Gastroesophageal sphincter (tissue), 4 donors: ENCODE results near the gene ARHGAP42. TPM values are rescaled to one million over a fixed set of nuclear protein-coding genes. Genes with fewer than 3 reads are reported as not detected.

Experiments used
- ATAC-seq: fragments of 150-250 bp; one replicate; pipeline ENCODE4 v1.9.1; 2016; ENCODE audit warnings: mild to moderate bottlenecking, moderate library complexity
- H3K27ac ChIP-seq, 4 donors: fragments of 200-600 bp; sonication (generic) in 3 of 4; 1 replicate in 3 of 4; 2 replicates in 1 of 4; pipeline ENCODE4 v1.5.1; 2016 to 2019
- H3K27me3 ChIP-seq: fragments of 200-600 bp; sonication (generic); one replicate; pipeline ENCODE4 v1.5.1; 2019
- H3K36me3 ChIP-seq, 2 donors: fragments of 200-600 bp; sonication (generic); one replicate each; pipeline ENCODE4 v1.5.1; 2019; ENCODE audit warnings: control low read depth in 1 of 2
- H3K4me1 ChIP-seq, 3 donors: fragments of 200-600 bp; sonication (generic); 1 replicate in 2 of 3; 2 replicates in 1 of 3; pipeline ENCODE4 v1.5.1; 2016 to 2019; ENCODE audit warnings: control low read depth in 2 of 3
- H3K4me3 ChIP-seq, 2 donors: fragments of 200-600 bp; sonication (generic); one replicate each; pipeline ENCODE4 v1.5.1; 2019; ENCODE audit warnings: mild to moderate bottlenecking in 1 of 2, moderate library complexity in 1 of 2
- H3K9me3 ChIP-seq, 3 donors: fragments of 200-600 bp; sonication (generic); one replicate each; pipeline ENCODE4 v1.5.1; 2017 to 2019; ENCODE audit warnings: control low read depth in 2 of 3
- EP300 ChIP-seq: sonication (generic); formaldehyde crosslinking; IDR thresholded peaks from one replicate; pipeline ENCODE4 v1.6.1; 2017; ENCODE audit warnings: antibody characterized with exemption, mild to moderate bottlenecking
- POLR2A ChIP-seq, 2 donors: fragments of 450-650 bp; IDR thresholded peaks; one replicate each; pipeline ENCODE4 v1.6.1; 2017; ENCODE audit warnings: antibody characterized with exemption in 2 of 2, mild to moderate bottlenecking in 2 of 2, moderate library complexity in 1 of 2
- POLR2AphosphoS5 ChIP-seq: sonication (generic); formaldehyde crosslinking; IDR thresholded peaks from one replicate; pipeline ENCODE4 v1.6.1; 2017; ENCODE audit warnings: antibody characterized with exemption
- WGBS, 2 donors: methylation state at CpG; one replicate each; pipeline ENCODE4 v1.1.5; 2018; ENCODE audit warnings: low coverage in 1 of 2; 5-methylcytosine and 5-hydroxymethylcytosine counted together
- total RNA-seq, 4 donors: library from RNA; depleted of rRNA; stranded (reverse); fragments of >200 nt; gene quantifications; one replicate each; pipeline ENCODE4 v1.1.0, GENCODE V29; 2016
- TF ChIP-seq, protein P1 (sequence below), 4 experiments: fragments of 200-600 bp in 2 of 4; fragments of 450-650 bp in 2 of 4; sonication (generic) in 1 of 4; IDR thresholded peaks; one replicate each; pipeline ENCODE4 v1.5.1; 2017 to 2019; ENCODE audit warnings: antibody characterized with exemption in 4 of 4, mild to moderate bottlenecking in 2 of 4, moderate library complexity in 2 of 4

ARHGAP42 gene
- total RNA-seq, 4 donors from 2014 or later: 6.3 to 29.1 (median 9.9) TPM

DNA sequence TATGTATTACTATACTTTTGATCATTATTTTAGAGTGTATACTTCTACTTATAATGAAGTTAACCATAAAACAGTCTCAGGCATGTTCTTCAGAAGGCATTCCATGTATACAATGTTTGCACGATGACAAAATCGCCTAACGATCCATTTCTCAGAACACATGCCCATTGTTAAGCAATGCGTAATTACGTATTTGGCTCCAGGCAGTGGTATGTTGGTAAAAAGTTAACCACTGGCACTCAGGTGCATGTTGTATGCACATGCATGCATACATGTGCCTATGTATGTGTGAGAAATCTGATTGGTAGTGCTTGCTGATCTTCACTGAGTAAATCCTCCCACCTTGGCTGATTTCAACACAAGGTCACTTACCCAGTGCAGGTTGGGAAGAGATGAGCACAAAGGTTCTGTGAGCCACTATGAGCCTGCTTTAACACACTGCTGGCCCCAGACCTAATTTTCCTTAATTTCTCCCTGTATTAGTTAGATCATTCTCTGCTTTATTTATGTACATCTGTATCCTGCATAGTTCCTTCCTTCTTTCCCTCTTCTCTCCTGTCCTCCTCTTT lies 164.6 kb downstream of the ARHGAP42 start:
- no peak for ATAC-seq
- 81 to 89% methylated on average over 5 of the region's 5 CpGs for WGBS, 2 donors

DNA sequence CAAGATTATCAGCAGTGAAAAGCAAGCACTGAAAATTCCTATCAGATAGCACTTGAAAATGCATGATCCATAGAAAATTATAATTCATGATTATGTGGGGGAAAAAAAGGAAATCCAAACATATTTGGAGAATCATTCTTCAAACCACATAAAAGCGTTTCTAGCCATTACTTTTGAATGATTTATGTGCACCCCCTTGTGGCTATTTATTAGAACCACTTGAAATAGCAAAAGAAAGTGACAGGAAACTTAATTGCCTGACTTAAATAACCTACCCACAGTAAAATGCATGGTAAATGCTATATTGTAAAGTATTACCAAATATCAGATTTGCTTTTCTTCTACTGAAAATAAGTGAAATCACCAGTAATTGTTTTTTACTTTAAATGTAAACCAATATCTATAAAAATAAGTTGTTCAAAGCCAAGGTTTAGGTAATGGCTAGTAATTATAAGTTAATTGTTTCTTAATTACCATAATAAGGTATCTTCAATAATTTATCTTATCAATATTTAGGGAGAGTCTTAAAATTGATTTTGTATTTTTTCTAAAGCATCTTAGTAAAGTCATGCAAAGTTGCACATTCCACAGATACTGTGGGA lies 168.5 kb downstream of the ARHGAP42 start:
- Histone ChIP-seq H3K4me3 (no peak overlapping the region), H3K27me3 (no peaks in the 10 kb centered on the region), H3K4me1 (no peaks in the 10 kb centered on the region), H3K9me3 (no peaks in the 10 kb centered on the region), H3K36me3 (no peaks in the 10 kb centered on the region), H3K27ac (no peak overlapping the region)
- WGBS, 2 donors: 0% methylated on average over 1 of the region's 1 CpG
- TF ChIP-seq, protein P1, sequence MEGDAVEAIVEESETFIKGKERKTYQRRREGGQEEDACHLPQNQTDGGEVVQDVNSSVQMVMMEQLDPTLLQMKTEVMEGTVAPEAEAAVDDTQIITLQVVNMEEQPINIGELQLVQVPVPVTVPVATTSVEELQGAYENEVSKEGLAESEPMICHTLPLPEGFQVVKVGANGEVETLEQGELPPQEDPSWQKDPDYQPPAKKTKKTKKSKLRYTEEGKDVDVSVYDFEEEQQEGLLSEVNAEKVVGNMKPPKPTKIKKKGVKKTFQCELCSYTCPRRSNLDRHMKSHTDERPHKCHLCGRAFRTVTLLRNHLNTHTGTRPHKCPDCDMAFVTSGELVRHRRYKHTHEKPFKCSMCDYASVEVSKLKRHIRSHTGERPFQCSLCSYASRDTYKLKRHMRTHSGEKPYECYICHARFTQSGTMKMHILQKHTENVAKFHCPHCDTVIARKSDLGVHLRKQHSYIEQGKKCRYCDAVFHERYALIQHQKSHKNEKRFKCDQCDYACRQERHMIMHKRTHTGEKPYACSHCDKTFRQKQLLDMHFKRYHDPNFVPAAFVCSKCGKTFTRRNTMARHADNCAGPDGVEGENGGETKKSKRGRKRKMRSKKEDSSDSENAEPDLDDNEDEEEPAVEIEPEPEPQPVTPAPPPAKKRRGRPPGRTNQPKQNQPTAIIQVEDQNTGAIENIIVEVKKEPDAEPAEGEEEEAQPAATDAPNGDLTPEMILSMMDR (IDR thresholded peaks at IDR 0.05): peak; percentile 31 to 75 (median 70)
- TF ChIP-seq POLR2AphosphoS5: no peak
- no peak for ATAC-seq

More for the DNA sequence above, 164.6 kb downstream of the ARHGAP42 start:
- no peak overlapping the region for H3K27ac ChIP-seq
- H3K9me3 ChIP-seq: no peaks in the 10 kb centered on the region
- H3K4me1 ChIP-seq: peaks cover 0 to 17% (median 0%) of the 10 kb centered on the region in 3 donors
- no peak for TF ChIP-seq EP300
- TF ChIP-seq POLR2AphosphoS5: no peak
- TF ChIP-seq POLR2A (IDR thresholded peaks at IDR 0.05): no peak
- TF ChIP-seq, protein P1 (IDR thresholded peaks at IDR 0.05): no peak
- no peaks in the 10 kb centered on the region for H3K36me3 ChIP-seq
- no peaks in the 10 kb centered on the region for H3K27me3 ChIP-seq
- H3K4me3 ChIP-seq: no peak overlapping the region

DNA sequence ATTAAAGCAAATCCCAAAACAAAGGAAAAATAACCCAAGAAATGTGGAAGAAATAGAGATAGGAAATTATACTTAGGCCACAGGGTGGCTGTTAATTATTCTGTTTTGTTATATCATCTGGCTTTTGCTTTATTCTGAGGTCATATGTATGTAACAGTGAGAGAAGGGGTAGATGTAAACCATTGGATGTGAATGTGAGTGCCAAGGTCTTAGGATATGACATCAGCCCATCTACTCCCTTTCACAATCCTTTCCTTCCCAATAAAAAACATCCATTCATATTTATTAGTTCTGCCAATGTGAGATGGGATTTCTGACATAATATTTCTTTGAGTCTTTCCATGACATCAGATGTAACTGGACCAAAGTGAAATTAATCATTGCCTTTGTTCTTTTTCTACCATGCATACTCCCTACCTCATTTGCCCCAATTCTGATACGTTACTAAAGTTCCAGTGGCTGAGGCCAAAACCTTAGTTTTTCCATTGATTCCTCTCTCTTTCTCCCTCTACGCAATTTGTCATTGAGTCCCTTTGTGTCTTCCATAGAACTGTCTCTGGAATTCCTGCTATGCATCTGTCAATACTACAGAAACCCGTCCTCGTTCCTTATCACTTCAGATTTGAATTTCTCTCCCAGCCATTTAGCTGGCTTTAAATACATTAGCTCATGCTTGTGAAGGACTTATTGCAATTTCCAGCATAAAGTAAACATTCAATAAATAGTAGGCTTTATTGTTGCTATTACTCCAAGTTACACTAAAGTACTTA lies 170.3 kb downstream of the ARHGAP42 start:
- 79% methylated on average over 4 of the region's 4 CpGs for WGBS, 2 donors
- Histone ChIP-seq H3K36me3 (no peaks in the 10 kb centered on the region), H3K9me3 (no peaks in the 10 kb centered on the region), H3K27ac (no peak overlapping the region), H3K4me1 (no peaks in the 10 kb centered on the region), H3K4me3 (no peak overlapping the region), H3K27me3 (no peaks in the 10 kb centered on the region)
- no peak for TF ChIP-seq POLR2AphosphoS5
- TF ChIP-seq EP300: no peak
- TF ChIP-seq POLR2A (IDR thresholded peaks at IDR 0.05): no peak
- TF ChIP-seq, protein P1 (IDR thresholded peaks at IDR 0.05): no peak
- ATAC-seq: no peak

DNA sequence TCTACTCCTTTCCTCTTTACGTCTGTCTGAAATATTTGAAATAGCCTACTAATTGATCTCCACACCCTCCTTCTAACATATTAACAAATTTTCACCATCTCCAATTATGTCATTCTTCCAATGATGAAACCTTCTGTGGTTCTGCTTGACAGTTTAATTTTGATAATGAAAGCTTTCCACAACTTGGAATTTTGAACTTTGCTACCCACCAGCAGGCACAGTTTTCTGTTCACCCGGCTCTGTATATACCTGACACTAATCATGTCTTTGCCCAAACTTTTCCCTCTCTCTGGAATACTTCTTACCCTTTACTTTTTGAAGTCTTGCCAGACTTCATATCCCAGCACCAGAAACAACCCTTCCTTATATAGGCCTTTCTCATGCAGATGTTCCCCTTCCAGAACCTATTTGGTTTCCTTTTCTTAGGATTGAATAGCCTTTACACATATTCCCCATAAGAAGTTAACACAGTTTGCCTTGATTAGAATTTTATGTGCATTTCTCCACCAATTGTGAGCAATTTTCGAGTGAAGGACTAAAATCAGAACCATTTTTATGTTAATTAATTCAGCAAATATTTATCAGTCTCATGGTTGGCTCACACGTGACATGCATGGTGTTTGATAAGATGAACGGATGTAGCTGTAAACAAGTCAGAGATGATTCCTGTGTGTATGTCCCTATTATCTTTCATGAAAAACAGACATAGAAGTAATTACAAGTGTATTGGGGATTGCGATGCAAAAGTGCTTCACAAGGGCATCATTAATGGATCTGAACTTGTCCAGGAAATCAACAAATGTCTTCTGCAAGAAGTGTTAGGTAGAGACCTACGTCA lies 173.4 kb downstream of the ARHGAP42 start:
- TF ChIP-seq, protein P1 (IDR thresholded peaks at IDR 0.05): no peak
- no peak for TF ChIP-seq POLR2AphosphoS5
- TF ChIP-seq EP300: no peak
- TF ChIP-seq POLR2A (IDR thresholded peaks at IDR 0.05): no peak
- no peaks in the 10 kb centered on the region for H3K27me3 ChIP-seq
- no peaks in the 10 kb centered on the region for H3K9me3 ChIP-seq
- ATAC-seq: no peak
- H3K36me3 ChIP-seq: no peaks in the 10 kb centered on the region
- 89% methylated on average over 4 to 7 of the region's 7 CpGs for WGBS, 2 donors
- no peak overlapping the region for H3K4me3 ChIP-seq
- H3K4me1 ChIP-seq: peaks cover 0 to 10% (median 0%) of the 10 kb centered on the region in 3 donors
- no peak overlapping the region for H3K27ac ChIP-seq
